GM19025 (cell line): ENCODE results near the gene FAM110A.
"Not testable (repeated sequence)": the region's sequence is repeated elsewhere in the genome, so short reads cannot be mapped to it uniquely, and the experiment has no call there.

Experiments used
- ATAC-seq: cut with Tn5 transposase; IDR thresholded peaks from one replicate; pipeline ENCODE4 v1.9.1; 2021; ENCODE audit warnings: mild to moderate bottlenecking, low read depth, moderate library complexity; ENCODE audit not compliant: unreplicated experiment

FAM110A gene

DNA sequence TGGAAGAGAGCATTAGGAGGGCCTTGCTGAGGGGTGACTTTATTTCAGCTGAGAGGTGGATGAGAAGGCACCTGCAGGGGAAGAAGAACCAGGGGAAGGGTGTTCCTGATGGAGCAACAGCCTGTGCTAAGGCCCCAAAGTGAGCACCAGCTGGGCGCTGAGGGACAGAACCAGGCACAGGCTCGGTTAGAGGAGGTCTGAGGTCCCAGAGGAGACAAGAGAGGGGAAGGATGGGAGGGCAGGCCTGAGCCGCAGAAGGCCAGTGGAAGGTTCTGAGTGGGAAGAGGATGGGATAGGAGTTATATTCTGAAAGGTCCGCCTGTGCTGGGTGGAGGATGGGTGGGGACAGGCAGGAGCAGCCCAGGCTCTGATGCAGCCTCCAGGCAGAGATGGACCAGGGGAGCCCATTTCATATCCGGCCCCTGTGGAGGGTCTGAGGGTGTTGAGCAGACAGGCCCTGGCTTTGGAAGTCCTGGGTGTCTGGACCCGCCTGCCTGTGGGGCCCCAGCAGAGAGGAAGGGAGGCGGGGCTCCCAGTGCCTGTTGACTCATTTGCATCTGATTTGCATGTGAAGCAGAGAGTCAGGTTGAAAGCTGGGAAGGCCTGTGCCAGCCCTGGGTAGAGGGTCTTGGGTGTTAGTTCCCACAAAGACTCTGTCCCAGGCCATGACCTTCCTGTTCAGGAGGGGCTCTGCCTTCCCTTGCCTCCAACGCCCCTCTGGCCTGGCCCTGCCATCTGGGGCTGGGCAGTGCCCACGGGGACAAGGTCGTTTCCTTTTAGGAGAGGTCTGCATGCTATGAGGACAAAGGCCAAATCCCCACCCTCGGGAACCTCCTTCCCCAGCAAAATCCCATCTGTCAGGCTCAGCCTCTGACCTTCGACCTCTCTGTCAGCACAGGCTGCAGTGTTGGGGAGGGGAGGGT, 10.6 kb upstream of the FAM110A start:
- ATAC-seq: no peak

DNA sequence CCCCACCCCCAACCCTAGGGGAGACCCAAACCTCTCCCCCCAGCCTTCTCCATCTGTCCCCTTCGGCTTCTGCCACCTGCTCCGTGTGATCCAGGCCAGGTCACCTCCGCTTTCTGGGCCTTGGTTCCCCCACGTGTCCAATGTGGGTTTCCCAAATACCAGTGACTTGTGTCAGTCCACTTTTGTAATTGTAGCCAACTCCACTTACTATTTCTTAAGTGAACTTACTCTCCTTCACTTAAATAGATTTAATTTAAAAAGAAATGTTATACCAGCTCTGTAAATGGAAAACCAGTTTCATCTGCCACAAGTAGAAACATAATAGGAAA, 10.0 kb upstream of the FAM110A start:
- no peak for ATAC-seq

DNA sequence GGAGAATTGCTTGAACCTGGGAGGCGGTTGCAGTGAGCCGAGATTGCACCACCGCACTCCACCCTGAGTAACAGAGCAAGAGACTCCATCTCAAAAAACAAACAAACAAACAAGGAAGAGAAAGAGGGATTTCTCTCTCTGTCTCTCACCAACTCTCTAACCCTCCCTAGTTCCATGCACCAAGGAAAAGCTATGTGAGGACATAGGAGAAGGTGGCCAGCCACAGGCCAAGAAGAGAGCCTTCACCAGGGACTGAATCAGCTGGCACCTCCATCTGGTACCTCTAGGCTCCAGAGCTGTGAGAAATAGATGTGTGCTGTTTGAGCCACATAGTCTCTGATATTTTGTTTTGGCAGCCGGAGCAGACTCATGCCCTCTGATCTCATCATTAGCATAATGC, 9.0 kb upstream of the FAM110A start:
- no peak for ATAC-seq

DNA sequence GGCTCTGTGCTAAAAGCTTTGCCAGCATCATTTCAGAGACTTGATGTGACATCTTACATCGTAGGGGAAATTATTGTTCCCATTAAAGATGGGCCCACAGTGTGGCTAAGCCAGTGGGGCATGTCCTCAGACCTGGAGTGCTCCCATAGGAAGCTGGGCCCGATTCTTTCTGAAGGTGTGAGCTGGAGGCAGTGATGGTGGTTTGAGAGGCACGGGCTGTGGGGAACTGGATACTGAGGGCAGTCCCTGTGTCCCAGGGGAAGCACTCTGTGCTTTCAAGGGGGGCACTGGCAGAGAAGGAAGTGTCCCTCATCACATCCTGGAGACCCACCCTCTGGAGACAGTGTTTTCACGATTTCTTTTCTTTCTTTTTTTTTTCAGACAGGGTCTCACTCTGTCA, 8.6 kb upstream of the FAM110A start:
- ATAC-seq: no peak

DNA sequence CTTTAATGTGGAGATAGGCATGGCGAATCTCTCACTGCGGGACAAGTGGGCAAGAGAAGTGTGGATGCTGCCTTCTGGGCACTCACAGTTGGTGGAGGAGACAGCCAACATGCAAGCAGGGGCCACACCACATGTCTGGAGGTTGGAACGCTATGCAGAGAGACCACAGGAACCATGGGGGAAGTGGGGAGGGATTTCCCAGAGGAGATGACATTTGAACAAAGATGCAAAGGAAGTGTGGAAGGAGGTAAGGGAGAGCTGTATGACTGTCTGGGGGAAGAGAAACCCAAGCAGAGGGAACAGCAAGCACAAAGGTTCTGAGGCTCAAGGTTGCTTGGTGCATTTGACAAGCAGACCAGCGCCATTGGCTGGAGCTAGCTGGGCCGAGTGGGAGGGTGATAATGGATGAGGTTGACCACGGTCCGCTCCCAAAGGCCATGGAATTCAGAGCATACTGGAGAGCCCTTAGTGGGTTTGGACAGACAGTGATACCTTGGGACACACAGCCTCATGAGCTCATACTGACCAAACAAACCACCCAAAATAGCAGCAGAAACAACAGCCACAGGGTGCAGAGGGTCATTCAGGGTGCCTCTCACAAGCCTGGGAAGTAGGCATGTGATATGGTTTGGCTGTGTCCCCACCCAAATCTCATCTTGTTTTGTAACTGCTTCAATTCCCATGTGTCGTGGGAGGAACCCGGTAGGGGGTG, 7.6 kb upstream of the FAM110A start:
- ATAC-seq: no peak

DNA sequence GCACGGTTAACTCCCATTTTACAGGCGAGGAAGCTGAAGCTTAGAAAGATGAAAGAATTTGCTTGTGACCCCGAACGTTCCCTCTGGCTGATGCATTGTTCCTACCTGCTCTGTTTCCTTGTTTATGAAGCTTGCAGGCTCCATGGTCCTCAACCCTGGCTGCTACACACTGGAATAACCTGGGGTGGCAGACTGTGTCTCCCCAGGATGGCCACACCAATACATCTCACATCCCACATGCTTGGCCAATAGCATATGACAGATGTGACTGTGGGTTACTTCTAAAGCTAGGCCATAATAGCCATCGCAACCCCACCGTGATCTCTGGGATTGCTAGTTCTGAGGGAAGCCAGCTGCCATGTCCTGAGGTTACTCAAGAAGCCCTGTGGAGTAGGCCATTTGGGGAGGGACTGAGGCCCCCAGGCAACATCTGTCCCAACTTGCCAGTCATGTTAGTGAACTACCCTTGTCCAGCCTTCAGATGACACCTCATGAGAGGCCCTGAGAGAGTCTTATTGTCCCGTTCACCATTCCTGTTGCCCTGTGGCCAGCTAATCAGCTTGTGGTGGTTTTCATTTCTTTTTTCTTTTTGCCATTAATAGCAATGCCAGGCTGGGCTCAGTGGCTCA, 6.7 kb upstream of the FAM110A start:
- ATAC-seq: no peak

DNA sequence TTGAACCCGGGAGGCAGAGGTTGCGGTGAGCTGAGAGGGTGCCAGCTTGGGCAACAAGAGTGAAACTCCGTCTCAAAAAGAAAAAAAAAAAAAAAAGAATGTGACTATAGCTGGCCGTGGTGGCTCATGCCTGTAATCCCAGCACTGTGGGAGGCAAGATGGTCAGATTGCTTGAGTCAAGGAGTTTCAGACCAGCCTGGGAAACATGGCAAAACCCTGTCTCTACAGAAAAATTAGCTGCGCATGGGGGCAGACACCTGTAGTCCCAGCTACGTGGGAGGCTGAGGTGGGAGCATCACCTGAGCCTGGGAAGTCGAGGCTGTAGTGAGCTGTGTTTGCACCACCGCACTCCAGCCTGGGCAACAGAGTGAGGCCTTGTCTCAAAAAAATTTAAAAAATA, 5.5 kb upstream of the FAM110A start:
- not testable (repeated sequence) for ATAC-seq

DNA sequence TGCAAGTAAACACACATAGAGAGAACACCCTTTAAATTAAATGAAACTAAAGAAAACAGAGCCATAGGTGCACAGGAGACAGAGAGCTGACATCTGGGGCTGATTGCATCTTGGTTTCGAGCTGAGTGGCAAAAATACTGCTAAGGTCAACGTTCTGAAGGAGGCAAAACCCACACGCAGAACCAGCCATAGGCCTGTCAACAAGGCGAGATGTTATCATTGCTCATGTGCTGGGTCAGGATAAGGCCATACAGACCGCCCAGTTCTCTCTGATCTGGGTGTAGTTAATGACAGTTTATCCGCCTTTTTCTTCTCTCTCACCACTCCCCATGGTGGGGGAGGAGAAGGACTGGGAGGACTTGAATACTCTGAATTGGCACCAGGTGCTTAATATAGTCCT, 4.5 kb upstream of the FAM110A start:
- ATAC-seq: no peak

DNA sequence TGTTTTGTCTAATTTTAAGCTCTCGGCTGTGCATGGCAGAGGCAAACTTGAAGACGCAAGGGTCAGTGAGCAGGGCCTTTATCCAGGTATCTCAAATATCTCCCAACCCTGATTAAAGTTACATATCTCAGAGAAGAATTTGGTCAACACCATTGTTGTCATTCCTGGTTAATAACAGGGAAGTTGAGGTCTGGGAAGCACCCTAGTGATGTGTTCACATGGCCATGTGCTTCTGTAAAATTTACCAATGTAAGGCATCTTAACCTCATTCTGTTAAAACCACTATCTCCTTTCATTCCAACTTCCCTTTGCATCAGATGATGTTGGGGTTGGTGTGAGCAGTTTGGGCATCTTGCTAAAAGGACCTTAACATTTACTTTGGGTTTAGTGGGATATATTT, 4.0 kb upstream of the FAM110A start:
- no peak for ATAC-seq

DNA sequence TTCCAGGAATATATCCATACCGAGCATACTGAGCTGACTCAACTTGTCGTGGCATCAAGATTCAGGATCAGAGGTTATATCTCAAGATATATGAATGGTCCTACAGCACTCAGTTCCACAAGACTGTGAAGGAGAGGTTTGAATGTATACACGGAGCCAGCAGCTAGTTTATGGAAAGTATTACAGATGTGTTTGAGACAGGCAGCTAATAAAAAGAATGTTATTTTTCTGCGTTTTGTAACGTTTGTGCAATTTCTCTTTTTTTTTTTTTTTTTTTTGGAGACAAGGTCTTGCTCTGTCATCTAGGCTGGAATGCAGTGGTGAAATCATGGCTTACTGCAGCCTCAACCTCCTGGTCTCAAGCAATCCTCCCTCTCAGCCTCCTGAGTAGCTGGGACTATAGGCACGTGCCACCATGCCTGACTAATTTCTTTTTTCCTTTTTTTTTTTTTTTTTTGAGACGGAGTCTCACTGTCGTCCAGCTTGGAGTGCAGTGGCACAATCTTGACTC, 3.4 kb upstream of the FAM110A start:
- no peak for ATAC-seq

DNA sequence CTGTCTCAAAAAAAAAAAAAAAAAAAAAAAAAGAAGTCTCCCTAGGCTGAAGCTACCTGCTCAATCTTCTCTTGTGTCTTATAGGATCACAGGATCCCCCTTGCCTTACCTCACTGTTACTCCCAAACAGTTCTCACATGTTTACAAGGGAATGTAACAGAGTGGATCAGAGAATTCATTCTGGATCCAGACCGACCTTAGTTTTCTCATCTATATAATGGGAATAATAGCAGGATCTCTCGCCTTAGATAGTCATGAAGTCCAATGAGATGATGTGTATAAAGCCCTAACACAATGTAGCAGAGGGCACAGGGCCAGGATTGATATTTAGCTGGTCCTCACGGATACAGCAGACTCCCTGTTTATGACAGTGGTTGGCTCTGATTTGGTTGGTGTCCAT, 2.3 kb upstream of the FAM110A start:
- ATAC-seq: no peak

DNA sequence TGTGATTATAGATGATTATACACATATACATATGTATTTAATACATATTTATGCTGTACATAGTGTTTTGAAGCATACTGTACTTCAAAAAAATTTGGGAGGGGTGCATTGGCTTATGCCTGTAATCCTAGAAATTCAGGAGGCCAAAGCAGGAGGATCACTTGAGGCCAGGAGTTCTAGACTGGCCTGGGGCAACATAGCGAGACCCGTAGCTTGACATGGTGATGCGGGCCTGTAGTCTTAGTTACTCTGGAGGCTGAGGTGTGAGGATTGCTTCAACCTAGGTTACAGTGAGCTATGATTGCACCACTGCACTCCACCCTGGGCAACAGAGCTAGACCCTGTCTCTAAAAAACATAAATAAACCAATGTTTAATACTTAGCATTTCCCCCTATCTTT, 1.6 kb upstream of the FAM110A start:
- ATAC-seq: no peak

DNA sequence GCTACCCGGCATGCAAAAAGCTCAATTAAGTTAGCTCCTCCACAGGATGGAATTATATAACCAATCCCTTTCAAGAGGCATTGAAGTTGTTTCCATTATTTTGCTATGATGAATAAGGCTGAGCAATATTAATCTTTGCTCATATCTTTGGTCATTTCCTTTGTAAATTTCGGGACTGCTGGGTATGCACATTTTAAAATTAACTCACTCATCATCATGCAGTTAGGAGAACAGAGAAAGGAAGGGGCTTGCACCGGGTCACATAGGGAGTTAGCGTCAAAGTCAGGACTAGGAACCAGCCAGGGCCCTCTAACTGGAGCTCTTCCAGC, 430 bp upstream of the FAM110A start:
- no peak for ATAC-seq

DNA sequence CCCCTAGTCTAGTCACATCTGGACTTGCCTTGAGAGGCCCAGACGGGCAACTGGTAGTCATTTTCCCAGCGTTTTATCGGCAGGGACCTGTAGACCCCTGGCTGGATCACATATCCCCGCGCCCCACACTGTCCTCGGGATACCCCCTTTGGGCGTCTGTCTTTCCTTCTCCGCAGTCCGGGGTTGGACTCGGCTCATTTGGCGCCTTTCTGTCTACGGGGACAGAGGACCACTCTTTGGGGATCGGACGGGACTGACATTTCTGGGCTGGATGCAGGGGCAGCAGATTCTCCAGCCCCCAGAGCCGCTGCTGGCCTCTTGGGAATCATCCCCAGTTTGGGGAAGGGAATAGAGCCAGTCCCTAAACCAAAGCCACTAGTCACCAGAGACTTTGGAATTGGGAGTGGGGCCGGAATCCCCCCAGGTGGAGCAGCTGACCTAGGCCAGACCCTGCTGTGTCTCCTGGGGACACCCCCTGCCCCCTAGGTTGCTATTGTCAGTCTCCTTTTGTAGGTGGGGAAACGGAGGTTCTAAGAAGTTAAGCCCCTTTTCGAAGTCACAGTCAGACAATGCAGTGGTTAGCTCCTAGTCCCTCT, 734 bp downstream of the FAM110A start:
- no peak for ATAC-seq

DNA sequence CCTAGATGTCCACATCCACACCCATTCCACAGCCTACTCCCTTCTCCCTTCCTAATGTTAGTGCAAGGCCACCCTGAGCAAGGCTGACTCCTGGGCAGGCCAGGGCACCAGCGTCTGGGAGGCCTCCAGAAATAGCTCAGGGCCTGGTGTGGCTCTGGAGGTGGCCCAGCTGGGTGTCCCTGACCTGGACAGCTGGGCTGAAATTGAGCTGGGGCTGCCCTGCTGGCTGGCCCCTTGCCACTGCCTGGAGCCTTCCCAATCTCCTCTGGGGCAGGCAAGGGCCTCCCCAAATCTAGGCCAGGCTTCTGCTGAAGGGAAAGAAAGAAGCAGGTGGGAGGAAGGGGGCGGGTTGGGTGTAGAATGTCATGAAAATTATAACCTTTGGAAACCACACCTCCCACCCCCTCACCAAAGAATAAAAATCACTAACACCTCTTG, 2.1 kb downstream of the FAM110A start:
- no peak for ATAC-seq

DNA sequence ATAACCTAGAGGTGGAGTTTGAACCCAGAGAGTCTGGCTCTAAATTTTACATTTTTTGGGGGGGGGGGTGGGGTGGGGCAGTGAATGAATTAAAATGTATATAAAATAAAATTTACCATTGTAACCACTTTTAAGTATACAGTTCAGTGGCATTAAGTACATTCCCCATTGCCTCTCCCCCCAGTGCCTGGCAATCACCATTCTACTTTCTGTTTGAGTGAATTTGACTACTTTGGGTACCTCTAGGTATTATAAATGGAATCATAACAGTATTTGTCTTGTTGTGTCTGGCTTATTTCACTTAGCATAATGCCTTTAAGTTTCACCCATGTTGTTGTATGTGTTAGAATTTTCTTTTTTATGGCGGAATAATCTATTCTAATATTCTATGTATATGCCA, 2.7 kb downstream of the FAM110A start:
- ATAC-seq: no peak

DNA sequence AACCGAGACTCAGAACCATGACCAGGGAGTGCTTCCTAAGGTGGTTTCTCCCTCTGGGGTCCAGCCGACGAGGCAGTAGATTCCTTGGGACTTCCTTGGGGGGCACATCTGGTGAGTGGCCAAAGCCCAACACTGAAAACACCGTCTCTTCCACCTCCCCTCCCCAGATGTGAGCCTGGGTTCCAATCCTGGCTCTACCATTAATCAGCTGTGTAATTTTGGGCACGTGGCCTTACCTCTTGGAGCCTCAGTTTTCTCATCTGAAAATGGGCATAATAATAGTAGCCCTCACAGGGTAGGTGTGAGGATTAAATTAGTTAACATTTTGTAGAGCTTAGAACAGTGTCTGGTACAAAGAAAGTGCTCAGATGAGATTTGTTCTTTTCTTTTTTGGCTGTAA, 5.5 kb downstream of the FAM110A start:
- ATAC-seq: no peak

DNA sequence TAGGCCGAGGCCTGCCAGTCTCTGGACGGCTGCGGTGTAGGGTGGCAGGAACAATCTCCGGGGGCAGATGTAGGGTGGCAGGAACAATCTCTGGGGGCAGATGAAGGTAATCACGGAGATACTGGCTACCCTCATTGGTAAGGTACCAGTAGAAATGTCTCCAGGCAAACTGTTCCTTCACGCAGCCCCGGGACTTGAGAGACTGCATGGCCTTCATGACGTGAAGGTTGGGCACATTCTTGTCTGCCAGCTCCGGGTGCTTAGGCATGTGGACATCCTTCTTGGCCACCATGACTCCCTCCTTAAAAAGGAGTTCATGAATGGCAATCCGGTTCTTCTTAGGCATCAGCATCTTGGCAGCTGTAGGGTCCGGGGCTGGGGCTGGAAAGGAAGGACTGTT, 6.1 kb downstream of the FAM110A start:
- no peak for ATAC-seq

DNA sequence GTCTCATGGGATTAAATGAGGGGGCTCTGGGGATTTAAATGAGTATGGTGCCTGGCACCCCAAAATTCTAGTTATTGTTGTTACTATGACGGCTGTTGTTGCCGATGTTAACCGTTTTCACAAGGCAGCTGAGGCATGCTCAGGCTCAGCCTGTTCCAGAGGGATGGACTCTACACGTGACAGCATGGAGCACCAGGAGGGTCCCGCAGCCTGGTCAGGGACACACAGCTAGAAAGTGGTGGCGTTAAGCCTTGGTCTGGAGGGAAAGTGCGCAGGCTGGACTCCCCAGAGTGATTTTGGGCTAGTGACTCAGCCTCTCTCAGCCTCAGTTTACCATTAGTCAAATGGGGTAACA, 7.0 kb downstream of the FAM110A start:
- no peak for ATAC-seq

DNA sequence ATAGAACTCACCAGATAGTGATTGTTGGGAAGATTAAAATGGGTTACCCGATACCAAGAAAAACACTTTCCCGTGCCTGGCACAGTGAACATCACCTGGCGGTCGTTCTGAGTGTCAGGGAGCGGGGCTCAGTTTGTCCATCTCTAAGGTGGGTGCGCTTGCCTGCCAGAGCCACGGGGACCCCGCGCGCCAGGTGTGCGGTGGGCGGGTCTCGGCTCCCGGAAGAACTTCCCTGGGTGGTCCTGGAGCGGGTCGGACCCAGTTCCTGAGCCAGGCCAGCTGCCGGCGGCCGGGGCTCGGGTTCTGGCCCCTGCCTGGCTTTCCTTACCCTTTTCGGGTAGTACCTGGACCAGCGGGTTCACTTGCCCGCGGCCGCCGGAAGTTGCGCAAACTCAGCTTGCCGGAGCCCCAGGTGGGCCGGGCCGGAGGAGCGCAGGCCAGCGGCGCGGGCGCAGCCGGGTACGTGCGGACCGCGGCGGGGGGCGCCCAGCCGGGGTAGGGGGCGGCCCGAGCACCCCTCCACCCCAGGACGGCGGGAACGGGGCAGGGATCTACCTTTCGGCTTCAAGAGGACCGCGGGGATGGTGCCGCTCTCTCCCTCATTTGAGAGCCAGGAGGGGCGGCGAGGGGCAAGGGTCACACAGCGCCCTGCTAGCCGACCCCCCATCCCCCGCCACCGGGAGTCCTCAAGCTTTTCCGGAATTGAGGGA, 7.5 kb downstream of the FAM110A start:
- no peak for ATAC-seq
